Measurements from ENCODE around the gene MAGEB1. TPM values are rescaled to one million over a fixed set of nuclear protein-coding genes. Genes with fewer than 3 reads are reported as not detected.

MAGEB1 gene
- total and polyA plus RNA-seq, 2 of the 13 experiments (the other 11 are each of a cell fraction or from before 2014, with no cell fraction given), result not detected

DNA sequence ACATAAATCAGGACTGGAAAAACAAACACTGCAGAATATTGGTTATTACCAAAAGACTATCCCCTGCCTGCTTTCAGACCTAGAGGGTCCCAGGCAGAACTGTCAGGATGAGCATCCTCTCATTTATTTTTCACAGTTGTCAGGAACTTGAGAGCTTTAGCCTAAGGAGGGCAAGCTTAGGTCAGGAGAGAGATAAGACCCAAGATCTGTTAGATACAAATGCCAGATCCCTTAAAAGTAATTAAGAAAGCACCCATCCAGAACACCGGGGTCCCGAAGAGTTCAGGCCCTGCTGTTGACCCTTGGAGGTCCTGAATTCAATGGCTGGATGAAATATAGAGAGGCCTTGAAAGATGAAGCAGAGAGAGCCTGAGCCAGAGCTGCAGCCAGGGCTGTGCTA is 22.4 kb upstream of the MAGEB1 start:
- TF ChIP-seq PTBP1 (IDR thresholded peaks at IDR 0.05; ENCODE audit: low read depth, low read length, poor library complexity, severe bottlenecking) (no peak), ARID2 (CRISPR knock-in tag; IDR thresholded peaks at IDR 0.05; ENCODE audit: borderline replicate concordance) (no peak), KDM2A (CRISPR knock-in tag; IDR thresholded peaks at IDR 0.05; ENCODE audit: borderline replicate concordance, low read depth) (no peak), ZNF143 (CRISPR knock-in tag; IDR thresholded peaks at IDR 0.05) (no peak), ZFP90 (CRISPR knock-in tag; IDR thresholded peaks at IDR 0.05; ENCODE audit: borderline replicate concordance) (no peak), ZNF496 (CRISPR knock-in tag; IDR thresholded peaks at IDR 0.05; ENCODE audit: insufficient replicate concordance) (no peak), IRF2 (CRISPR knock-in tag; IDR thresholded peaks at IDR 0.05) (no peak), MATR3 (CRISPR knock-in tag; IDR thresholded peaks at IDR 0.05) (no peak), ZNF296 (CRISPR knock-in tag; conservative IDR thresholded peaks at IDR 0.05) (no peak), RBFOX2 (IDR thresholded peaks at IDR 0.05; ENCODE audit: low read depth, low read length) (no peak), ZNF790 (CRISPR knock-in tag; IDR thresholded peaks at IDR 0.05; ENCODE audit: borderline replicate concordance) (no peak), TARDBP (CRISPR knock-in tag; IDR thresholded peaks at IDR 0.05) (no peak), CAMTA2 (CRISPR knock-in tag; IDR thresholded peaks at IDR 0.05; ENCODE audit: borderline replicate concordance) (no peak), MYNN (CRISPR knock-in tag; IDR thresholded peaks at IDR 0.05; ENCODE audit: low read depth) (no peak), ZNF598 (CRISPR knock-in tag; IDR thresholded peaks at IDR 0.05; ENCODE audit: borderline replicate concordance) (no peak), ZNF335 (CRISPR knock-in tag; IDR thresholded peaks at IDR 0.05) (no peak), ZFY (CRISPR knock-in tag; IDR thresholded peaks at IDR 0.05) (no peak)
- TF ChIP-seq, protein P1, sequence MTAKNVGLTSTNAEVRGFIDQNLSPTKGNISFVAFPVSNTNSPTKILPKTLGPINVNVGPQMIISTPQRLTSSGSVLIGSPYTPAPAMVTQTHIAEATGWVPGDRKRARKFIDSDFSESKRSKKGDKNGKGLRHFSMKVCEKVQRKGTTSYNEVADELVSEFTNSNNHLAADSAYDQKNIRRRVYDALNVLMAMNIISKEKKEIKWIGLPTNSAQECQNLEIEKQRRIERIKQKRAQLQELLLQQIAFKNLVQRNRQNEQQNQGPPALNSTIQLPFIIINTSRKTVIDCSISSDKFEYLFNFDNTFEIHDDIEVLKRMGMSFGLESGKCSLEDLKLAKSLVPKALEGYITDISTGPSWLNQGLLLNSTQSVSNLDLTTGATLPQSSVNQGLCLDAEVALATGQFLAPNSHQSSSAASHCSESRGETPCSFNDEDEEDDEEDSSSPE (CRISPR knock-in tag; IDR thresholded peaks at IDR 0.05), result no peak
- TF ChIP-seq, protein P2, sequence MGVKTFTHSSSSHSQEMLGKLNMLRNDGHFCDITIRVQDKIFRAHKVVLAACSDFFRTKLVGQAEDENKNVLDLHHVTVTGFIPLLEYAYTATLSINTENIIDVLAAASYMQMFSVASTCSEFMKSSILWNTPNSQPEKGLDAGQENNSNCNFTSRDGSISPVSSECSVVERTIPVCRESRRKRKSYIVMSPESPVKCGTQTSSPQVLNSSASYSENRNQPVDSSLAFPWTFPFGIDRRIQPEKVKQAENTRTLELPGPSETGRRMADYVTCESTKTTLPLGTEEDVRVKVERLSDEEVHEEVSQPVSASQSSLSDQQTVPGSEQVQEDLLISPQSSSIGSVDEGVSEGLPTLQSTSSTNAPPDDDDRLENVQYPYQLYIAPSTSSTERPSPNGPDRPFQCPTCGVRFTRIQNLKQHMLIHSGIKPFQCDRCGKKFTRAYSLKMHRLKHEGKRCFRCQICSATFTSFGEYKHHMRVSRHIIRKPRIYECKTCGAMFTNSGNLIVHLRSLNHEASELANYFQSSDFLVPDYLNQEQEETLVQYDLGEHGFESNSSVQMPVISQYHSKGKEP (CRISPR knock-in tag; IDR thresholded peaks at IDR 0.05), result no peak

More for the DNA sequence above, 22.4 kb upstream of the MAGEB1 start:
- 0 out of 5 replicates have a peak, but pooled peaks cover 0 to 1% of the 10 kb centered on the region in 2 experiments for H3K27me3 ChIP-seq (ENCODE audit: control insufficient read depth in 1 of 2, insufficient read depth in 2 of 2, low read length in 2 of 2)
- no peak overlapping the region for H3K4me2 ChIP-seq (ENCODE audit: low read depth, low read length)
- no peak for FAIRE-seq
- H4K20me1 ChIP-seq (ENCODE audit: insufficient read depth, low read length), result no peaks in the 10 kb centered on the region
- WGBS (ENCODE audit: low lambda C conversion rate), result no CpG with 5 or more reads among the region's 2 CpGs
- DNase-seq (ENCODE audit: low spot score), result no peak
- H3K4me3 ChIP-seq (replicated peaks in 1 of 3; ENCODE audit: insufficient read depth in 1 of 3, low read depth in 2 of 3, low read length in 3 of 3), result no peak overlapping the region
- BruUV-seq (replicated peaks), result no TSS peak
- intact Hi-C loops (cut with micrococcal nuclease; ENCODE audit: unreplicated experiment), result no loop called here
- no peak for ATAC-seq
- in situ Hi-C loops (cut with HindIII; ENCODE audit: extremely low pct_ligation_motif_present, low pct_unique_long_range_greater_than_20kb), result no loop called here
- no peak overlapping the region for H3K9ac ChIP-seq (ENCODE audit: insufficient read depth, low read depth, low read length)
- no peak overlapping the region for H3K27ac ChIP-seq (ENCODE audit: extremely low read length, insufficient read depth, low read length)
- ChIA-PET CTCF (ENCODE audit: low intra/inter-chr PET ratio, low total read pairs) (no interaction called here), POLR2A (no interaction called here)
- no peaks in the 10 kb centered on the region for H3K4me1 ChIP-seq (ENCODE audit: insufficient read depth, low read length)
- no peak overlapping the region for H2AFZ ChIP-seq (ENCODE audit: low read length)
- no peaks in the 10 kb centered on the region for H3K36me3 ChIP-seq (replicated peaks in 1 of 2; ENCODE audit: control insufficient read depth in 1 of 2, insufficient read depth in 2 of 2, low read length in 2 of 2)
- H3K79me2 ChIP-seq (ENCODE audit: insufficient read depth, low read length), result no peaks in the 10 kb centered on the region
- H3K9me3 ChIP-seq (ENCODE audit: low read length), result no peaks in the 10 kb centered on the region
